Measurements from ENCODE around the gene MAGI2.

Gene MAGI2

GRCh38 chr7:79284211-79284610, 169.3 kb downstream of the MAGI2 start:
- no peak for DNase-seq (ENCODE audit: extremely low spot score, insufficient read length, low read depth)

DNA sequence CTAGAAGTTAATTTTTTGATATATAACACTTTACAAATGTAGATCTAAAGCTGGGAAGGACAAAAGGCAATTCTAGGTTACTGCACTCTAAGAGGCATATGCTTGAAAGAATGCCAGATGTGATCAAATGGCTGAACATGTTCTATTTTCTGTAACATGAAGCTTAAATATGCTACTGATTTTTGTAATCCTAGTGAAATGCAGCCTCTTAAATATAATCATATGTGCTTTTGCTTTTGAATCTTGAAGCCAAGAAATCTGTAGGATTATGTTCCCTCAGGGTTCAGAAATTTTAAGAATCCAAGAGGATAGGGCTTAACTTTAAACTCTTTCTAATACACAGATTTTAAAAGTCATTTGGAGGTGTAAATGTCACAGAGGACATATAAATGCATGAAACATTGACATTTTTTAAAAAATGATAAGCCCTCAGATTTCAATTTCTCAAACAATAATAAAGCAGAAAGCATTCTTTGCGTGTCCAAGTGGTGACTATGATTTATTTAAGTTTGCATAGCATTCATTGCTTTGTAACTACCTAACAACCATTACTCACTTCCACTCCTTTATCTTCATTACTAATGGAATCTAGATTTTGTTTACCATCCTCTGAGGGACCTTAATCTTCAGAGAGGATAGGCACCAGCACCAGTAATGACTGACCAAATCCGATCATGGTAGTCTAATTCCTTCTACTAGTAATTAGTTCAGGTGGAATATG, 170.4 kb downstream of the MAGI2 start:
- no peak for FAIRE-seq
- no peak for DNase-seq (ENCODE audit: extremely low spot score, insufficient read length, low read depth)

More at GRCh38 chr7:79284211-79284610, 169.3 kb downstream of the MAGI2 start:
- no peak for FAIRE-seq

GRCh38 chr7:79282070-79282694, 171.3 kb downstream of the MAGI2 start:
- no peak for DNase-seq (ENCODE audit: extremely low spot score, insufficient read length, low read depth)
- no peak for FAIRE-seq

GRCh38 chr7:79281426-79281825, 172.0 kb downstream of the MAGI2 start:
- DNase-seq (ENCODE audit: extremely low spot score, insufficient read length, low read depth), result no peak
- no peak for FAIRE-seq

DNA sequence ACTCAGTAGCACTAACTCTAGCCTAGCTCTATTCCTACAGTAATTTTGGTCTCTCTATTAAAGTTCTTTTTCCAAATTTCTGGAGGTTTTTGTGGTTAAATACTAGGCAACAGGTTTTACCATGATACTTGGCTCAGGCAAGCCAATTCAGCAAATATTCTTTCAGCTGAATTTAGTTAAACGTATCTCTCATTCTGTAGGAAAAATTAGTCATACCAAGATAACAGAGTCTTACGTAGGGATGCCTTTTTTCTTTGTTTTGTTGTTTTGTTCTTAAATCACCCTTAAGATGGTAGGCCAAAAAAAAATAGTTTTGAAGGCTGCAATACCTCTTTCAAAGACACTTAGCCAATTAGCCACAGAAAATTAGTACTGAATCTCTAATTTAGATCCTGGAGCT, 180.5 kb downstream of the MAGI2 start:
- no peak for DNase-seq (ENCODE audit: extremely low spot score, insufficient read length, low read depth)

GRCh38 chr7:79272066-79272669, 181.3 kb downstream of the MAGI2 start:
- FAIRE-seq (no peak), DNase-seq (ENCODE audit: extremely low spot score, insufficient read length, low read depth) (no peak)

More for the DNA sequence above, 180.5 kb downstream of the MAGI2 start:
- no peak for FAIRE-seq

- DNase-seq (ENCODE audit: extremely low spot score, insufficient read length, low read depth), result no peak
- no peak for FAIRE-seq
Measured at GRCh38 chr7:79268730-79269129, 184.7 kb downstream of the MAGI2 start.

DNA sequence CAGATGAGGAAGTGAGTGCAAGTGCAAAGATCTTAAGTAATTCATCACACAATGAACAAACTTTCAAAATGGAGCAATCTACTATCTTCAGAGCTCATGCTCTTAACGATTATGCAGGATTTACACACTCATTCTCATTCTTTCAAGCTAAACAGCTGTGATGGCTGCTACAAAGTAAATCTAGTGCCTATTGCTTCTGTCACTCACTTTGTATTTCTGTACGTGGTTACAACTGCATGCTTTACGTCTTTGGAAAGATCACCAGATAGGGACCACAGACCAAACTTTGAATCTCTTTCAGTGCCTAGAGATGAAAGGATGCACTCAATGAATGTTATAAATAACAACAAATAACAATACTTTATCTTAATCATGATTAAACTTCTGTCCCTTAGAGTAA, 194.6 kb downstream of the MAGI2 start:
- DNase-seq (ENCODE audit: extremely low spot score, insufficient read length, low read depth) (no peak), FAIRE-seq (no peak)

DNA sequence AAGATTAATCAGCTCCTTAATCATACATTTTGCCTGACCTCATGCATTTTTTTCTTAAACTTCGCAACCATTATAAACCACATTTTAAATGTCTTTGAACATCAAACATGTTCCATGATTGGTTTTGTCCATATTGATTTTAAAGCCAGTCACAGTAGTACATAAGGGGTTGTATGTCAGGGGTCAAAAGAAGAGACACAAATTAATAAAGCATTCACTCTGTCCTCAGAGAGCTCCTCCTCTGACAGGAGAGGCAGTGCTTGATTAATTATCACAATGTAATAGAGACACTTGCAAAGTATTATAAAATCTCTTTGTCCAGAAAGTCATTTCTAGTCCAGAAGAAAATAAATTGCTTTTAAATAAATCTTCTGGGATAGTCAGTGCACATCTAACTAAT, 195.5 kb downstream of the MAGI2 start:
- FAIRE-seq, result no peak

GRCh38 chr7:79245623-79246249, 207.7 kb downstream of the MAGI2 start:
- FAIRE-seq, result no peak
- no peak for DNase-seq (ENCODE audit: extremely low spot score, insufficient read length, low read depth)

More for the DNA sequence above, 195.5 kb downstream of the MAGI2 start:
- no peak for DNase-seq (ENCODE audit: extremely low spot score, insufficient read length, low read depth)

DNA sequence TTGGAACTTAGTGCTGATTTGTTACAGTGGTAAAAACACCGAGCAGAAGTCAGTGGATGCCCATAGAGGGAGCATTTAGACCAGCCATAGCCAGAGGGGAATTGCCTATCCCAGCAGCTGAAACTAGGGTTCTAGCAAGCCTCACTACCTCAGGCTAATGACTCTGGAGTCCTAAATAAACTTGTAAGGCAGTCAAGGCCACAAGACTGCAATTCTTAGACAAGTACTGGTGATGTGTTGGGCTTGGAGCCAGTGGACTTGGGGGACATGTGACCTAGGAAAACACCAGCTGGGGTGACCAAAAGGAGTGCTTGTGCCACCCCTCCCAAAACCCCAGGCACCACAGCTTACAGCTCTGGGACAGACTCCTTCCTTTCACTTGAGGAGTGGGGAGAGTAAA, 209.0 kb downstream of the MAGI2 start:
- DNase-seq (ENCODE audit: extremely low spot score, insufficient read length, low read depth), result no peak

GRCh38 chr7:79241288-79242060, 212.0 kb downstream of the MAGI2 start:
- FAIRE-seq, result no peak

More for the DNA sequence above, 209.0 kb downstream of the MAGI2 start:
- FAIRE-seq, result no peak

GRCh38 chr7:79240413-79240812, 213.1 kb downstream of the MAGI2 start:
- no peak for FAIRE-seq

More at GRCh38 chr7:79241288-79242060, 212.0 kb downstream of the MAGI2 start:
- DNase-seq (ENCODE audit: extremely low spot score, insufficient read length, low read depth), result no peak

GRCh38 chr7:79236352-79237028, 217.0 kb downstream of the MAGI2 start:
- DNase-seq (ENCODE audit: extremely low spot score, insufficient read length, low read depth), result no peak
- no peak for FAIRE-seq

More at GRCh38 chr7:79240413-79240812, 213.1 kb downstream of the MAGI2 start:
- DNase-seq (ENCODE audit: extremely low spot score, insufficient read length, low read depth), result no peak

- DNase-seq (ENCODE audit: extremely low spot score, insufficient read length, low read depth) (no peak), FAIRE-seq (no peak)
Measured at GRCh38 chr7:79227044-79227443, 226.4 kb downstream of the MAGI2 start.

GRCh38 chr7:79221211-79221610, 232.3 kb downstream of the MAGI2 start:
- FAIRE-seq, result no peak
- DNase-seq (ENCODE audit: extremely low spot score, insufficient read length, low read depth), result no peak

DNA sequence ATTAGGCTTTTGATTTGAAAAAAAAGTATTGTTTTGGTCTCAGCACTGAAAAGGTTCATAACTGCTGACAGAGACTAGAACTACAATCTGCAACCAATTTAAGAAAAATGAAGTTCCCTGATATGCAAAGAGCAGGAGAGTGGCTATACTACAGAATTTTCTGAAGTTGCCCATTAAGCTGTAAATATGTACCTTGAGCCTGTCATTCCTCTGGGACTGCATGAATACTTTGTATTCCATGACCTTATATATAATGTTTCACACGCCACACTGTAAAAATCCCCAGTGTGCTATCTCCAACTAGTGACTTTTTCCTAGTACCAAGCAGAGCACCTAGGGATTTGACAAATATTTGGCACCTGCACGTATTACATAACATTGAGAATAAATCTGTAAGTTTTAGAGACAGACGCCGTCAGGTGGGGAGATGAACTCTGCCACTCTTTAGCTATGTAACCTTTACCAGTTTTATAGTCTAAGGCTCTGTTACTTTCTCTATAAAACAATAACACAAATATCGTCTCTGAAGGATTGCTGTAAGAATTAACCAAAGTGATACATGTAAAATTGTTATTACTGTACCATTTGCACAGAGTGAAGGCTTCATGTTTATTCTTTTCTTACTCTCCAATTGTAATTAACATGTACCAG, 235.4 kb downstream of the MAGI2 start:
- DNase-seq (ENCODE audit: extremely low spot score, insufficient read length, low read depth), result no peak
- FAIRE-seq, result no peak

GRCh38 chr7:79217468-79217867, 236.0 kb downstream of the MAGI2 start:
- FAIRE-seq, result no peak
- DNase-seq (ENCODE audit: extremely low spot score, insufficient read length, low read depth), result no peak

DNA sequence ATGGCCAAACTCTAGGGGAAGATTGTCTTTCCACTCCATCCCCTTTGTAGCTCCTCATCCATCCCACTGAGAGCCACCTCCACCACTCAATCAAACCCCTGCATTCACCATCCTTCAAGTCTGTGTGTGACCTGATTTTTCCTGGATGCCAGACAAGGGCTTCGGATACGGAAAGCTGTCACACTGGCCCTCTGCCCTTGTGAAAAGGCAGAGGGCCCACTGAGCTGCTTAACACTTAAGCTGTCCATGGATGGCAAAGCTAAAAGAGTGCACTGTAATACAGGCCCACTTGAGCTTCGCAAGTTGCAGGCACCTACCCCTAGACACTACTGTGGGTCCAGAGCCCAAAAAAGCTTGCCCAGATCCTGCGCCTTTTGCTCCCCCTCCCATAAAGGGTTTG, 237.2 kb downstream of the MAGI2 start:
- FAIRE-seq (no peak), DNase-seq (ENCODE audit: extremely low spot score, insufficient read length, low read depth) (no peak)

All from GM18507 (cell line).